ENCODE data around the gene SERPINF2. TPM values are rescaled to one million over a fixed set of nuclear protein-coding genes. Genes with fewer than 3 reads are reported as not detected.
A peak's percentile ranks its signal among the peaks of the same experiment; 100 is the strongest.
"Not testable (repeated sequence)": the region's sequence is repeated elsewhere in the genome, so short reads cannot be mapped to it uniquely, and the experiment has no call there.

Gene SERPINF2
- total RNA-seq, 1 donor from 2014 or later = 20.6 TPM

DNA sequence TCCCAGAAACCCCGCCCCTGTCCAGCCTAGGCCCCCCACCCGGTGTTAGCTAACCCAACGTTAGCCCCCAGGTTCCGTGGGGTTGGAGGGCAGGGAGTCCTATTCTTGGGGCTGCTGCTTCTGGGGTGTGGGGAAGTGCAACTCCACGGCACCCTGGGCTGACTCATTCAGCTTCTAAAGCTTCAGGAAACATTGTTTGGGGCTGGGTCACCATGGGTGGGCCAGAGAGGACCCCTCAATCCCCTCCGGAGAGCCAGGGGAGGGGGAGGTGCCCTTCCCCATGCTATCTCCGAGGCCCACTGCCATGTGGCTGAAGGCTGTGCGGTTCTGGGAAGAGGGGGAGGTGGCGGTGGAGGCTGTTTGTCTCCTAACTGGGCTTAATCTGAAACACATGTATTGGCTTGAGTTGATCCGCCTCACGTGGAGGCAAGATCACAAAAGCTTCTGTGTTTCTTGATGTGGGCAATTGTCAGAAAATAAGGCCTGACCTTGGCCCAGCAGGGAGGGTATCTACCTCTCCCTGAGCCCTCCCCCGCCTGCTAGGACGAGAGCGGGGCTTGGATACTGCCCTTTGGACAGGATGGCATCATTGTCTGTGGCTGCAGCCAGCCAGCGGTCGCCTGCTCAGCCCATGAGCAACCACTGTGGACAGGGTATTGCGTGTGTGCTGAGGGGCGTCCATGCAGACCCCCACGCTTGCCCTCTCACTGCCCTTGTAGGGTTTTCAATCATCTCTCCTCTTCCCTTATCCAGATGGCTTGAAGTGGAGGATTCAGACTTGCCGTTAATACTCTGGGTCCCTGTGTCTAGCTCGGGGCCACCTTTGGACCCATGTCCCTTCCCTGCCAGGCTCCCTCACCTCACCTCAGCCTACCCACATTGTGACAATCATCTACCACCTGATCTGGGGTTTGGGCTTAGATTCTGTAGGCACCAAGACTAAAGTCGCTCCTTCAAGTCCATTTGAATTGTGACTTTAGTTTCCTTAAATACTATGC lies 20.5 kb downstream of the SERPINF2 start:
- H3K36me3 ChIP-seq = no peaks in the 10 kb centered on the region
- H3K27ac ChIP-seq = peak overlapping the region; percentile 59 to 69
- H3K9me3 ChIP-seq = no peaks in the 10 kb centered on the region
- intact Hi-C loops (cut with DNase I) = no loop called here
- H3K4me1 ChIP-seq = no peaks in the 10 kb centered on the region
- no peak for DNase-seq (ENCODE audit: low spot score in 2 of 2)
- no peaks in the 10 kb centered on the region for H3K27me3 ChIP-seq
- H3K4me3 ChIP-seq = peak overlapping the region; percentile 33 to 54
- TF ChIP-seq, protein P1, sequence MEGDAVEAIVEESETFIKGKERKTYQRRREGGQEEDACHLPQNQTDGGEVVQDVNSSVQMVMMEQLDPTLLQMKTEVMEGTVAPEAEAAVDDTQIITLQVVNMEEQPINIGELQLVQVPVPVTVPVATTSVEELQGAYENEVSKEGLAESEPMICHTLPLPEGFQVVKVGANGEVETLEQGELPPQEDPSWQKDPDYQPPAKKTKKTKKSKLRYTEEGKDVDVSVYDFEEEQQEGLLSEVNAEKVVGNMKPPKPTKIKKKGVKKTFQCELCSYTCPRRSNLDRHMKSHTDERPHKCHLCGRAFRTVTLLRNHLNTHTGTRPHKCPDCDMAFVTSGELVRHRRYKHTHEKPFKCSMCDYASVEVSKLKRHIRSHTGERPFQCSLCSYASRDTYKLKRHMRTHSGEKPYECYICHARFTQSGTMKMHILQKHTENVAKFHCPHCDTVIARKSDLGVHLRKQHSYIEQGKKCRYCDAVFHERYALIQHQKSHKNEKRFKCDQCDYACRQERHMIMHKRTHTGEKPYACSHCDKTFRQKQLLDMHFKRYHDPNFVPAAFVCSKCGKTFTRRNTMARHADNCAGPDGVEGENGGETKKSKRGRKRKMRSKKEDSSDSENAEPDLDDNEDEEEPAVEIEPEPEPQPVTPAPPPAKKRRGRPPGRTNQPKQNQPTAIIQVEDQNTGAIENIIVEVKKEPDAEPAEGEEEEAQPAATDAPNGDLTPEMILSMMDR (IDR thresholded peaks at IDR 0.05) = no peak

DNA sequence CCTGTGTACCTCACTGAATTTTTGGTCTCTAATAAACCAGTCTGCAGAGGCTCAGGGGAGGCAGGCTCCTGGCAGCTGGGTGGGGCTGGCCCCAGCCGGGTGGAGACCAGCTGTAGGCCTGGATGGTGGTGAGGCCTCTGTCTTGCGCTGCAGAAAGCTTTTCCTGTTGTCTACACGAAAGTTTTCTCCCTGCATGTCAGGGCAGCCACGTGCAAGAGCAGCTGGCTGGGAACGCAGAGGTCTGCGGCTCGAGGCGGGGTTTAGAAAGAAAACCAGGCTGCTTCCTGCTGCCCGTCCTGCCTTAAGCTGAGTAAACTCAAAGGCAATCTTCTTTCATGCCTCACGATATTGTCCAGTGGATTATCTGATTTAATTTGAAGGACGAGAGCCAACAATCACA lies 21.6 kb downstream of the SERPINF2 start:
- TF ChIP-seq, protein P1 (IDR thresholded peaks at IDR 0.05) = no peak
- DNase-seq (ENCODE audit: low spot score in 2 of 2) = peak; percentile 41 to 84
- intact Hi-C loops (cut with DNase I) = no loop called here
- peak overlapping the region; percentile 59 to 69 for H3K27ac ChIP-seq
- no peaks in the 10 kb centered on the region for H3K9me3 ChIP-seq
- no peaks in the 10 kb centered on the region for H3K36me3 ChIP-seq
- peak overlapping the region in 1 of 2 donors; percentile 54 for H3K4me3 ChIP-seq
- H3K4me1 ChIP-seq = no peaks in the 10 kb centered on the region
- H3K27me3 ChIP-seq = no peaks in the 10 kb centered on the region

DNA sequence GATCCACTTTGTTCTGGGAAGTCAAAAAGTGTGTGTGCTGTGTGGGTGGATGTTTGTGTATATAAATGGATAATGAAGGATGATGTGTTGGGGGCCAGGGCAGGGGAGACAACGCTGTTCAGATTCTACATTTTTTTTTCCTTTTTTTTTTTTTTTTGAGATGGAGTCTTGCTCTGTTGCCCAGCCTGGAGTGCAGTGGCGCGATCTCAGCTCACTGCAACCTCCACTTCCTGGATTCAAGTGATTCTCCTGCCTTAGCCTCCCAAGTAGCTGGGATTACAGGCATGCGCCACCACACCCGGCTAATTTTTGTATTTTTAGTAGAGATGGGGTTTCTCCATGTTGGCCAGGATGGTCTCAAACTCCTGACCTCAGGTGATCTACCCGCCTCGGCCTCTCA lies 22.0 kb downstream of the SERPINF2 start:
- H3K9me3 ChIP-seq; H3K36me3 ChIP-seq; H3K4me1 ChIP-seq; DNase-seq (ENCODE audit: low spot score in 2 of 2); H3K4me3 ChIP-seq; H3K27me3 ChIP-seq; intact Hi-C loops (cut with DNase I): not testable (repeated sequence)
- H3K27ac ChIP-seq = peak overlapping the region; percentile 59 to 69

DNA sequence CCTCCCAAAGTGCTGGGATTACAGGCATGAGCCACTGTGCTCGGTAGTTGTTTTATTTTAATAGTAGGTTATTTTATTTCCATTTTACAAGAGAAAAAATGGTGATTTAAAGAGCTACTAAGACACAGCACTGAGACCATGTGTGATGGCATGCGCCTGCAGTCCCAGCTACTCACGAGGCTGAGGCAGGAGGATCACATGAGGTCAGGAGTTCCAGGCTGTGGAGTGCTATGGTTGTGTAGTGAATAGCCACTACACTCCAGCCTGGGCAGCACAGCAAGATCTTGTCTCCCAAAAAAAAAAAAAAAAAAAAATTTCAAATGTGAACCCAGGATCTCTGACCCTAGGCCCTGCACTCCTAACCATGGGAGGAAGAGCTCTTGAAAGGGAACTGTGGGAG lies 22.9 kb downstream of the SERPINF2 start:
- Histone ChIP-seq H3K36me3 (no peaks in the 10 kb centered on the region), H3K27ac (peak overlapping the region in 1 of 2 donors; percentile 11), H3K27me3 (no peaks in the 10 kb centered on the region), H3K4me3 (no peak overlapping the region), H3K4me1 (no peaks in the 10 kb centered on the region), H3K9me3 (no peaks in the 10 kb centered on the region)
- no peak for DNase-seq (ENCODE audit: low spot score in 2 of 2)
- TF ChIP-seq, protein P1 (IDR thresholded peaks at IDR 0.05) = no peak
- intact Hi-C loops (cut with DNase I) = no loop called here

DNA sequence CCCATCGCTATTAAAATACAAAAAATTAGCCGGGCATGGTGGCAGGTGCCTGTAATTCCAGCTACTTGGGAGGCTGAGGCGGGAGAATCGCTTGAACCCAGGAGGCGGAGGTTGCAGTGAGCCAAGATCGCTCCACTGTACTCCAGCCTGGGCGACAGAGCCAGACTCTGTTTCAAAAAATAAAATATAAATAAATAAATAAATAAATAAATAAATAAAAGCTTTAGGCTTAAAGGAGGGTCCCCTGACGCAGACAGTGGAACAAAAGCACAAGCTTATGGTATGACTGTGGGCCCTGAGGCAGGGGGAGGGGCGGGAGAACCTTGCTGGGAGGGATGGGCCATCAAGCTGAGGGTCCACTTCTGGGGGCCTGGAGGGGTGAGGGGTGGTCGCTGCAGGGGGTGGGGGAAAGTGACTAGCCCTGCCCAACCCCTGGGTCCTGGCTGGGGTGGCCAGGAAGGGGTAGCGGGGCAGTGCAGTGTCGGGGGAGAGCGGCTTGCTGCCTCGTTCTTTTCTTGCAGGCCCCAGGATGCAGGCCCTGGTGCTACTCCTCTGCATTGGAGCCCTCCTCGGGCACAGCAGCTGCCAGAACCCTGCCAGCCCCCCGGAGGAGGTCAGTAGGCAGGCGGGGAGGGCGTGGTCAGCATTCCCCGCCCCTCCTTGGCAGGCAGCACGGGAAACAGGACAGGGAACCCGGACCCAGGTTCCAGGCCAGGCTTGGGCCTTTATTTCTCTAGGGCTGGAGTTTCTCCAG lies 23.9 kb downstream of the SERPINF2 start:
- H3K4me3 ChIP-seq = no peak overlapping the region
- DNase-seq (ENCODE audit: low spot score in 2 of 2) = no peak
- no peaks in the 10 kb centered on the region for H3K27me3 ChIP-seq
- no peaks in the 10 kb centered on the region for H3K36me3 ChIP-seq
- H3K9me3 ChIP-seq = no peaks in the 10 kb centered on the region
- H3K4me1 ChIP-seq = no peaks in the 10 kb centered on the region
- TF ChIP-seq, protein P1 (IDR thresholded peaks at IDR 0.05) = no peak
- intact Hi-C loops (cut with DNase I) = no loop called here
- no peak overlapping the region for H3K27ac ChIP-seq

DNA sequence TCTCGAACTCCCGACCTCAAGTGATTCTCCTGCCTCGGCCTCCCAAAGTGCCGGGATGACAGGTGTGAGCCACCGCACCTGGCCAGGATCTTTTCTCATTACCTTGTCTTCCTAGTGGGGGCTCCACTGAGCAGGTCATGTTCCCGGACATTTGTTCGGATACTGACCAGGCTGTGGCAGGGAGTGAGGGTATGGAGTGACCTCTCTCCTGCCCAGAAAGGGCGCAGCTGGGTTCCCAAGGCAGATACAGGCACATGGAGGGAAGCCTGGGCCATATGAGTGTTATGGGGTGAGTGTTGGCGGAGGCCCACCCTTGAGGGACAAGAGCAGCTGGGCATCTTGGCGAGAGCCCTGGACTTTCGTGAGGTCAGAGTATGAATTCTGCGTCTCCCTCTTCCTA lies 24.7 kb downstream of the SERPINF2 start:
- Histone ChIP-seq H3K9me3 (no peaks in the 10 kb centered on the region), H3K4me1 (no peaks in the 10 kb centered on the region), H3K4me3 (no peak overlapping the region), H3K27ac (no peak overlapping the region), H3K27me3 (no peaks in the 10 kb centered on the region), H3K36me3 (no peaks in the 10 kb centered on the region)
- no peak for DNase-seq (ENCODE audit: low spot score in 2 of 2)
- TF ChIP-seq, protein P1 (IDR thresholded peaks at IDR 0.05) = no peak
- intact Hi-C loops (cut with DNase I) = no loop called here

All from ascending aorta (tissue), 2 donors.